HG02642 (cell line): ENCODE data around the gene SPEG.

Experiments used
- ATAC-seq: cut with Tn5 transposase; IDR thresholded peaks from one replicate; pipeline ENCODE4 v1.9.1; 2021; ENCODE audit warnings: mild to moderate bottlenecking; ENCODE audit not compliant: unreplicated experiment, poor library complexity

Gene SPEG

GRCh38 chr2:219507581-219508443 lies 73.2 kb downstream of the SPEG start:
- no peak for ATAC-seq

- no peak for ATAC-seq
Measured at GRCh38 chr2:219508444-219508734, 73.7 kb downstream of the SPEG start.

- peak; percentile 29 for ATAC-seq
Measured at GRCh38 chr2:219508971-219509779, 74.5 kb downstream of the SPEG start.

GRCh38 chr2:219509780-219510511 lies 75.3 kb downstream of the SPEG start:
- ATAC-seq, result peak; percentile 63

GRCh38 chr2:219510512-219511135 lies 76.0 kb downstream of the SPEG start:
- ATAC-seq, result no peak

GRCh38 chr2:219511547-219512325 lies 77.1 kb downstream of the SPEG start:
- no peak for ATAC-seq

GRCh38 chr2:219512524-219513216 lies 78.0 kb downstream of the SPEG start:
- no peak for ATAC-seq

- no peak for ATAC-seq
Measured at GRCh38 chr2:219513787-219514186, 79.1 kb downstream of the SPEG start.

GRCh38 chr2:219514196-219514761 lies 79.6 kb downstream of the SPEG start, which contains the start of gene ASIC4:
Gene ASIC4, plus strand, starts transcription at chr2:219514482. Its CDS starts 243 bp downstream, at chr2:219514725.
- no peak for ATAC-seq

GRCh38 chr2:219514836-219515235 lies 80.2 kb downstream of the SPEG start:
- ATAC-seq, result no peak

GRCh38 chr2:219515874-219516629 lies 81.4 kb downstream of the SPEG start:
- no peak for ATAC-seq

- no peak for ATAC-seq
Measured at GRCh38 chr2:219516888-219517287, 82.2 kb downstream of the SPEG start.

- no peak for ATAC-seq
Measured at GRCh38 chr2:219517954-219518778, 83.5 kb downstream of the SPEG start.

- ATAC-seq, result no peak
Measured at GRCh38 chr2:219519526-219519916, 84.9 kb downstream of the SPEG start.

- no peak for ATAC-seq
Measured at GRCh38 chr2:219520079-219520478, 85.4 kb downstream of the SPEG start.

- no peak for ATAC-seq
Measured at GRCh38 chr2:219521066-219521880, 86.6 kb downstream of the SPEG start.
